Glutamatergic neuron (in vitro differentiated cells): Measurements from ENCODE around the gene SIX2. TPM values are rescaled to one million over a fixed set of nuclear protein-coding genes. Genes with fewer than 3 reads are reported as not detected.

ENCODE experiments used
- DNase-seq: peaks from one replicate; pipeline ENCODE4 v3.0.0; 2022
- H3K27ac Mint-ChIP-seq: one replicate; pipeline ENCODE4 v1.8.0; 2020; ENCODE audit warnings: mild to moderate bottlenecking, mixed read lengths, inconsistent platforms; ENCODE audit not compliant: unreplicated experiment
- H3K27me3 Mint-ChIP-seq: one replicate; pipeline ENCODE4 v1.8.0; 2020; ENCODE audit warnings: mild to moderate bottlenecking, moderate library complexity, mixed read lengths, inconsistent platforms; ENCODE audit not compliant: unreplicated experiment
- H3K36me3 Mint-ChIP-seq: one replicate; pipeline ENCODE4 v1.8.0; 2020; ENCODE audit warnings: mild to moderate bottlenecking, mixed read lengths, inconsistent platforms; ENCODE audit not compliant: unreplicated experiment
- H3K4me1 Mint-ChIP-seq: one replicate; pipeline ENCODE4 v1.8.0; 2020; ENCODE audit warnings: mild to moderate bottlenecking, low read depth, mixed read lengths, inconsistent platforms; ENCODE audit not compliant: unreplicated experiment
- H3K4me3 Mint-ChIP-seq: one replicate; pipeline ENCODE4 v1.8.0; 2020; ENCODE audit warnings: mild to moderate bottlenecking, mixed read lengths, inconsistent platforms; ENCODE audit not compliant: unreplicated experiment
- H3K9me3 Mint-ChIP-seq: one replicate; pipeline ENCODE4 v1.8.0; 2020; ENCODE audit warnings: mild to moderate bottlenecking, moderate library complexity, mixed read lengths, inconsistent platforms; ENCODE audit not compliant: unreplicated experiment
- total RNA-seq: library from RNA; stranded (reverse); fragmentation: NEBNext Ultra II Directional; extraction: Animal tissue kit (Norgen Biotek cat#: 25700); gene quantifications from one replicate; pipeline ENCODE4 v1.2.1, GENCODE V29; 2021; ENCODE audit not compliant: unreplicated experiment
- TF ChIP-seq, protein P1 (sequence below): fragments of 200-600 bp; sonication (generic); IDR thresholded peaks from one replicate; pipeline ENCODE4 v1.5.0; 2021; ENCODE audit not compliant: partially characterized antibody, unreplicated experiment

SIX2 gene
- total RNA-seq, 1 donor from 2014 or later, result 0.56 TPM

DNA sequence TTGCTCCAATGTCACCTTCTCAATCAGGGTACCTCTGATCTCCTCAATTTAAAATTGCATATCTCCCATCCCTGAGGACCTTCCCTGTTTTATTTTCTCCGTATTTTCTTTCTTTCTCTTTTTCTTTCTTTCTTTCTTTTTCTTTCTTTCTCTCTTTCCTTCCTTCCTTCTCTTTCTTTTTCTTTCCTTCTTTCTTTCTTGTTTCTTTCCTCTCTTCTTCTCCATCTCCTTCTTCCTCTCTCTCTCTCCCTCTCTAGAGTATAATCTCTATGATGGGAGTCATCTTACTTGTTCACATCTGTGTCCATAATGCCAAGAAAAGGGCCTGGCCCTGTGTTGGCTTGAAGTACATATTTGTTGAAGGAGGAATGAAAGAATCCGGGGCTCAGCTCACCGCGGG is 21.3 kb upstream of the SIX2 start:
- peaks cover 5% of the 10 kb centered on the region for H3K9me3 Mint-ChIP-seq
- peaks cover 16% of the 10 kb centered on the region for H3K27me3 Mint-ChIP-seq
- no peak overlapping the region for H3K27ac Mint-ChIP-seq
- H3K4me3 Mint-ChIP-seq, result no peak overlapping the region
- TF ChIP-seq, protein P1, sequence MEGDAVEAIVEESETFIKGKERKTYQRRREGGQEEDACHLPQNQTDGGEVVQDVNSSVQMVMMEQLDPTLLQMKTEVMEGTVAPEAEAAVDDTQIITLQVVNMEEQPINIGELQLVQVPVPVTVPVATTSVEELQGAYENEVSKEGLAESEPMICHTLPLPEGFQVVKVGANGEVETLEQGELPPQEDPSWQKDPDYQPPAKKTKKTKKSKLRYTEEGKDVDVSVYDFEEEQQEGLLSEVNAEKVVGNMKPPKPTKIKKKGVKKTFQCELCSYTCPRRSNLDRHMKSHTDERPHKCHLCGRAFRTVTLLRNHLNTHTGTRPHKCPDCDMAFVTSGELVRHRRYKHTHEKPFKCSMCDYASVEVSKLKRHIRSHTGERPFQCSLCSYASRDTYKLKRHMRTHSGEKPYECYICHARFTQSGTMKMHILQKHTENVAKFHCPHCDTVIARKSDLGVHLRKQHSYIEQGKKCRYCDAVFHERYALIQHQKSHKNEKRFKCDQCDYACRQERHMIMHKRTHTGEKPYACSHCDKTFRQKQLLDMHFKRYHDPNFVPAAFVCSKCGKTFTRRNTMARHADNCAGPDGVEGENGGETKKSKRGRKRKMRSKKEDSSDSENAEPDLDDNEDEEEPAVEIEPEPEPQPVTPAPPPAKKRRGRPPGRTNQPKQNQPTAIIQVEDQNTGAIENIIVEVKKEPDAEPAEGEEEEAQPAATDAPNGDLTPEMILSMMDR, result no peak
- H3K36me3 Mint-ChIP-seq, result no peaks in the 10 kb centered on the region
- DNase-seq, result no peak
- peaks cover 18% of the 10 kb centered on the region for H3K4me1 Mint-ChIP-seq

DNA sequence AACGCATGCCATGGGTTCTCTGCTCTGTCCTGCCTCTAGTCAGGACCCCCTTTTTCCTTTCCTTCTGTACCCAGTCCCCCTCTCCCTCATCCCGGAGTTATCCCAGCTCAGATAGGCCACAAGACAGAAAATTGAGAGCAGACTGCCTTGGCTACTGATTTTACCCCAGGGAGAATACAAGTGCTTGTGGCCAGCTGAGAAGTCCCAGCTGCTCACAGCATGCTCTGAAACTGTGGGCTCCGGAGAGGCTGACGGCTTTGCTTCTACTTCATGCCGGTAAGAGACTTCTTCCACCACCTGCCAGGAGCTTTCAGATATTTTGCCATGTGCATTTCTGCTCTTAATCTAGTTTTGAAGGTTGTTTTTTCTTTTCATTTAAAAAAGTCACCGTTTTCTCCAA is 20.0 kb upstream of the SIX2 start:
- peak overlapping the region; percentile 69 for H3K27ac Mint-ChIP-seq
- no peaks in the 10 kb centered on the region for H3K36me3 Mint-ChIP-seq
- peaks cover 18% of the 10 kb centered on the region for H3K4me1 Mint-ChIP-seq
- TF ChIP-seq, protein P1, result no peak
- peaks cover 5% of the 10 kb centered on the region for H3K9me3 Mint-ChIP-seq
- peak; percentile 68 for DNase-seq
- H3K4me3 Mint-ChIP-seq, result peak overlapping the region; percentile 39
- H3K27me3 Mint-ChIP-seq, result peaks cover 14% of the 10 kb centered on the region

GRCh38 chr2:45028276-45028675 is 19.0 kb upstream of the SIX2 start:
- no peaks in the 10 kb centered on the region for H3K36me3 Mint-ChIP-seq
- DNase-seq, result no peak
- H3K27ac Mint-ChIP-seq, result no peak overlapping the region
- H3K27me3 Mint-ChIP-seq, result peaks cover 14% of the 10 kb centered on the region
- H3K4me1 Mint-ChIP-seq, result peaks cover 18% of the 10 kb centered on the region
- H3K4me3 Mint-ChIP-seq, result no peak overlapping the region
- TF ChIP-seq, protein P1, result no peak
- peaks cover 5% of the 10 kb centered on the region for H3K9me3 Mint-ChIP-seq

GRCh38 chr2:45026924-45027450 is 17.7 kb upstream of the SIX2 start:
- TF ChIP-seq, protein P1, result no peak
- Mint-ChIP-seq H3K36me3 (no peaks in the 10 kb centered on the region), H3K27ac (no peak overlapping the region), H3K4me3 (no peak overlapping the region), H3K9me3 (peaks cover 5% of the 10 kb centered on the region), H3K4me1 (peaks cover 18% of the 10 kb centered on the region), H3K27me3 (peaks cover 14% of the 10 kb centered on the region)
- DNase-seq, result no peak

GRCh38 chr2:45024600-45025291 is 15.5 kb upstream of the SIX2 start:
- TF ChIP-seq, protein P1, result no peak
- no peak for DNase-seq
- Mint-ChIP-seq H3K4me1 (peaks cover 12% of the 10 kb centered on the region), H3K36me3 (no peaks in the 10 kb centered on the region), H3K27ac (no peak overlapping the region), H3K4me3 (no peak overlapping the region), H3K27me3 (peaks cover 11% of the 10 kb centered on the region), H3K9me3 (peaks cover 5% of the 10 kb centered on the region)
